OCI-LY3 (cell line): Measurements from ENCODE around the gene FAM163A.

Source experiments
- H2AFZ ChIP-seq: fragments of 200-600, 300-600 bp; shearing (Covaris generic); 2 replicates; pipeline ENCODE4 v1.6.0; 2014; ENCODE audit warnings: antibody characterized with exemption, low read depth, low read length
- H3K27ac ChIP-seq: fragments of 200-600, 300-600 bp; sonication (generic); 2 replicates; pipeline ENCODE4 v1.5.1; 2014; ENCODE audit warnings: mild to moderate bottlenecking, low read length, moderate library complexity, mixed read lengths
- H3K27me3 ChIP-seq: fragments of 200-600, 300-600 bp; sonication (generic); 2 replicates; pipeline ENCODE4 v1.6.1; 2014; ENCODE audit warnings: low read depth, low read length, mixed read lengths
- H3K36me3 ChIP-seq: fragments of 200-600, 300-600 bp; sonication (generic); replicated peaks from 2 replicates; pipeline ENCODE3; 2014; ENCODE audit warnings: low read depth, low read length, mixed read lengths
- H3K4me1 ChIP-seq: fragments of 300-600, 200-600 bp; sonication (generic); 2 replicates; pipeline ENCODE4 v1.6.1; 2014; ENCODE audit warnings: low read length, mixed read lengths
- H3K4me2 ChIP-seq: fragments of 200-600, 300-600 bp; sonication (generic); 2 replicates; pipeline ENCODE4 v1.6.1; 2014; ENCODE audit warnings: low read length, mixed read lengths
- H3K4me3 ChIP-seq: fragments of 300-600, 200-600 bp; sonication (generic); 2 replicates; pipeline ENCODE4 v1.5.1; 2014; ENCODE audit warnings: antibody characterized with exemption, mild to moderate bottlenecking, low read length, moderate library complexity
- H3K79me2 ChIP-seq: fragments of 300-600, 200-600 bp; shearing (Covaris generic); 2 replicates; pipeline ENCODE4 v1.6.1; 2014; ENCODE audit warnings: mild to moderate bottlenecking, low read length, mixed read lengths
- H3K9ac ChIP-seq: fragments of 300-600, 200-600 bp; shearing (Covaris generic); 2 replicates; pipeline ENCODE4 v1.6.0; 2014; ENCODE audit warnings: mild to moderate bottlenecking, low read length, moderate library complexity
- H3K9me3 ChIP-seq: fragments of 200-600, 300-600 bp; shearing (Covaris generic); 2 replicates; pipeline ENCODE4 v1.6.1; 2014; ENCODE audit warnings: low read length, mixed read lengths; ENCODE audit not compliant: insufficient read depth
- H4K20me1 ChIP-seq: fragments of 200-600, 300-600 bp; sonication (generic); 2 replicates; pipeline ENCODE4 v1.6.1; 2016; ENCODE audit warnings: low read length, mixed read lengths; ENCODE audit not compliant: insufficient read depth
- EZH2phosphoT487 ChIP-seq: fragments of 200-600 bp; shearing (Covaris generic); IDR thresholded peaks from 2 replicates; pipeline ENCODE4 v1.6.1; 2018; ENCODE audit warnings: antibody characterized with exemption, mixed run types, low read depth
- TF ChIP-seq, protein P1 (sequence below): fragments of 200-600, 300-600 bp; sonication (generic); IDR thresholded peaks from 2 replicates; pipeline ENCODE4 v1.5.1; 2014; ENCODE audit warnings: antibody characterized with exemption, low read length, low read depth

The FAM163A gene

DNA sequence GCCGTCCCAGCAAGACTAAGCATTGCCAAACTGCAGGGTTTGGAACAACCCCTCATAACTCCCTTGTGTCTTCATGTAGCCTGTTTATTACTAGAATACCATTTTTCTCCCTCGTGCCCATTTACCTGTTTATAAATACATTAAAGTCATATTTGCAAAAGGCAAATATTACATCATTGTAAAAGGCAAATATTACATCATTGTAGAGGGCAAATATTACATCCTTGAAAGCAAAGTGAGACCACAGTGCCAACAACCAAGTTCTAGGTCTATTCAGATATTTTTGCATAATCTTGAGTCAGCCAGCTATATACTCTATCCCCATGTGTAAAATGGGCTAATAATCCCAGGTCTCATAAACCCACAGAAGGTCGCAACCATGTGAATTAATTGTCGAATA, 11.4 kb upstream of the FAM163A start:
- Histone ChIP-seq H3K9me3 (no peaks in the 10 kb centered on the region), H3K9ac (no peak overlapping the region), H2AFZ (no peak overlapping the region), H3K27ac (no peak overlapping the region), H3K36me3 (no peaks in the 10 kb centered on the region), H3K4me3 (no peak overlapping the region), H3K79me2 (no peaks in the 10 kb centered on the region), H3K4me2 (no peak overlapping the region), H3K4me1 (no peaks in the 10 kb centered on the region), H3K27me3 (peaks cover 26% of the 10 kb centered on the region), H4K20me1 (no peaks in the 10 kb centered on the region)
- TF ChIP-seq, protein P1, sequence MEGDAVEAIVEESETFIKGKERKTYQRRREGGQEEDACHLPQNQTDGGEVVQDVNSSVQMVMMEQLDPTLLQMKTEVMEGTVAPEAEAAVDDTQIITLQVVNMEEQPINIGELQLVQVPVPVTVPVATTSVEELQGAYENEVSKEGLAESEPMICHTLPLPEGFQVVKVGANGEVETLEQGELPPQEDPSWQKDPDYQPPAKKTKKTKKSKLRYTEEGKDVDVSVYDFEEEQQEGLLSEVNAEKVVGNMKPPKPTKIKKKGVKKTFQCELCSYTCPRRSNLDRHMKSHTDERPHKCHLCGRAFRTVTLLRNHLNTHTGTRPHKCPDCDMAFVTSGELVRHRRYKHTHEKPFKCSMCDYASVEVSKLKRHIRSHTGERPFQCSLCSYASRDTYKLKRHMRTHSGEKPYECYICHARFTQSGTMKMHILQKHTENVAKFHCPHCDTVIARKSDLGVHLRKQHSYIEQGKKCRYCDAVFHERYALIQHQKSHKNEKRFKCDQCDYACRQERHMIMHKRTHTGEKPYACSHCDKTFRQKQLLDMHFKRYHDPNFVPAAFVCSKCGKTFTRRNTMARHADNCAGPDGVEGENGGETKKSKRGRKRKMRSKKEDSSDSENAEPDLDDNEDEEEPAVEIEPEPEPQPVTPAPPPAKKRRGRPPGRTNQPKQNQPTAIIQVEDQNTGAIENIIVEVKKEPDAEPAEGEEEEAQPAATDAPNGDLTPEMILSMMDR: no peak
- TF ChIP-seq EZH2phosphoT487: no peak

DNA sequence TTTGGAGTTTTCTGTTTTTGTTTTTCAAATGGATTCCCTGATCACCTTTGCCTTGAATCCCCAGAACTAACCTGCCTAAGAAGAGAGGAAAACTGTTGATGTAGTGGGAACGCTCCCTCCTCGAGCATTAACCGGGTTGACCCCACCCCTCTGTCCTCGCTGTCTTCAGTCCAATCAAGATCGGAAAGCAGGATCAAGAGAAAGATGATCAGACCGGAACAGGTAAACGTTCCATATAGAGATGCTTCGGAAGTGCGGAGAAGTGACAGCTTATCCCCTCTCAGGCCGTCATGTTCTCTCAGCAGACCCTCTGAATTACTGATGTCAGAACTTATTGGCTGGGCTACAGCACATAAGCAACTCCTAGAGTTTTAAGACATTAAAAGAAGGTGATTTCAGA, 800 bp upstream of the FAM163A start:
- no peak overlapping the region for H3K9ac ChIP-seq
- H3K4me3 ChIP-seq: no peak overlapping the region
- no peak overlapping the region for H2AFZ ChIP-seq
- TF ChIP-seq, protein P1: no peak
- no peak for TF ChIP-seq EZH2phosphoT487
- peaks cover 7% of the 10 kb centered on the region; the same call in 1 of the 2 replicates for H3K27me3 ChIP-seq
- no peak overlapping the region for H3K4me2 ChIP-seq
- H4K20me1 ChIP-seq: no peaks in the 10 kb centered on the region
- no peaks in the 10 kb centered on the region for H3K4me1 ChIP-seq
- no peaks in the 10 kb centered on the region for H3K36me3 ChIP-seq
- H3K9me3 ChIP-seq: no peaks in the 10 kb centered on the region
- H3K79me2 ChIP-seq: no peaks in the 10 kb centered on the region
- H3K27ac ChIP-seq: no peak overlapping the region

DNA sequence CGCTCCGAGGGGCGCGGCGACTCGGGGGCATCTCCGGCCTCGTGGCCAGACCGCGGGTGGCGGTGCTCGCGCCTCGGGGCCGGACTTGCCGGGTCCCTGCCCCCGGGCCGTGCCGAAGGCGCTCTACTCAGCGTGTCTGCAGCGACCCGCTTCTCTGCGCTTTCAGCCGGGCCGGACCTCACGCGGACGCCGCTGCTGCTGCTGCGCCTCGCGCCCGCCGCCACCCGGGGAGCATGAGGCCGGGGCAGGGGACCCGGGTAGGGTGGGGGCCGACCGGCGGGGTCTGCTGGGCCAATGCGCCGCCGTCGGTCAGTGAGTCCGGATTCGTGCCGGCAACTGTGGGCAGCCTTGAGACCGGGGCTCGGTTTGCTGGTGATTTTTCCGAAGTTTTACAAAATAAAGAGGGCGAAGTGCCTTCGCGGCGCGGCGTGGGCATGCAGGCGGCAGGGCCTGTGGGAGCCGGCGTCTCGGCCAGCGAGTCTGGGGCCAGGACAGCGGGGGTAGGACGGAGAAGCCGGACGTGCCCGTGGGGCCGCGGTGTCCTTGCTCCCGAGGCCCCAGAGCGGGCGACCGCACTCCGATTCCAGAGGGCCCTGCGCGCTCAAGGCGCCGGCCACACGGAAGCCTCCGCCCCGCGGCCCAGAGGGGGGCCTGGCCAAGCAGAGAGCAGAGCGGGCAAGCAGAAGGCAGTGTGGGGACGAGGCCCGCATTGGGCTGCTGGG, 749 bp downstream of the FAM163A start:
- TF ChIP-seq, protein P1: no peak
- TF ChIP-seq EZH2phosphoT487: no peak
- no peak overlapping the region for H2AFZ ChIP-seq
- H3K4me1 ChIP-seq: no peaks in the 10 kb centered on the region
- no peak overlapping the region for H3K4me2 ChIP-seq
- no peak overlapping the region for H3K27ac ChIP-seq
- H4K20me1 ChIP-seq: no peaks in the 10 kb centered on the region
- H3K4me3 ChIP-seq: no peak overlapping the region
- H3K9me3 ChIP-seq: no peaks in the 10 kb centered on the region
- H3K9ac ChIP-seq: no peak overlapping the region
- H3K27me3 ChIP-seq: peaks cover 11% of the 10 kb centered on the region; the same call in 1 of the 2 replicates
- H3K36me3 ChIP-seq: no peaks in the 10 kb centered on the region
- no peaks in the 10 kb centered on the region for H3K79me2 ChIP-seq

DNA sequence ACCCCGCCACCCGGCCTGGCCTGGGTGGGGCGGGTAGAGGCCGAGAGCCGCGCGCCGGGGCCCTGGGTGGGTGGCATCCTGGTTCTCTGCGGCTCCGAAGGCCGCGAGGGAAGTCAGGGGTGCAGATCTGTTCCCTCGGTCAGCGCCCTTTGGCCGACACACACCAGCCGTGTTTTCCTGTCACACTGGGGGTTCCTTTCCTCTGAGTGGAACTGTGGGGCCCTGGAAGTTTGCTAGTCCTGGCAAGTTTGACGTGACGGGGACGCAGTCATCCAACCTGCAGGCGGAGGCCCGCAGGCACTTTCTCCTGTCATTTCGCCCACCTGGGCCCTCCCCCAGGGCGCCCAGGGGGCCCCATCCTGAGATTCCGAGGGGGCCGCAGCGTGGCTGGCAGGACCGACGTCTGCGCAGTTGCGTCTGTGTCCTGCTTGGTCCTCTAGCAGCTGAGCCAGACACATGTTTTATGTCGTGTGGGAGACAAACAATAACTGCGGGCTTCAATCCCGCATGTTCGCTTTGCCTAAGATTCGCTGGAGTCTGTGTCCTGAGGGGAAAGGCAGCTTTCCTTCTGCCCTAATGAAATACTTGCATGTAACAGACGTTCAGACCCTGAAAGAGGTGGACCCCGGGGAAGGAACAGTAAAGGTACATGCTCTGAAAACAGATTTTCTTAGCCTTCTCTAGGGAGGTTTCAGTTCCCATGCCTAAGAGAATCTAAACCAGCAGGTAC, 1.5 kb downstream of the FAM163A start:
- Histone ChIP-seq H4K20me1 (no peaks in the 10 kb centered on the region), H2AFZ (no peak overlapping the region), H3K4me3 (no peak overlapping the region), H3K27me3 (peaks cover 11% of the 10 kb centered on the region; the same call in 1 of the 2 replicates), H3K9me3 (no peaks in the 10 kb centered on the region), H3K36me3 (no peaks in the 10 kb centered on the region), H3K9ac (no peak overlapping the region), H3K79me2 (no peaks in the 10 kb centered on the region), H3K4me2 (no peak overlapping the region), H3K27ac (no peak overlapping the region), H3K4me1 (no peaks in the 10 kb centered on the region)
- TF ChIP-seq, protein P1: no peak
- TF ChIP-seq EZH2phosphoT487: no peak
